Progenitor cell of endocrine pancreas (in vitro differentiated cells): ENCODE results near the gene ARHGEF2. TPM values are rescaled to one million over a fixed set of nuclear protein-coding genes. Genes with fewer than 3 reads are reported as not detected.

ENCODE experiments used
- DNase-seq: peaks from one replicate; pipeline ENCODE4 v3.0.0; 2021; ENCODE audit warnings: low spot score; ENCODE audit not compliant: unreplicated experiment
- H3K27ac Mint-ChIP-seq: 2 replicates; pipeline ENCODE4 v1.8.0; 2021; ENCODE audit warnings: mild to moderate bottlenecking, moderate library complexity, mixed read lengths
- H3K27me3 Mint-ChIP-seq: 2 replicates; pipeline ENCODE4 v1.8.0; 2021; ENCODE audit warnings: mixed read lengths
- H3K36me3 Mint-ChIP-seq: 2 replicates; pipeline ENCODE4 v1.8.0; 2022; ENCODE audit warnings: mixed read lengths; ENCODE audit not compliant: insufficient read depth
- H3K4me1 Mint-ChIP-seq: 2 replicates; pipeline ENCODE4 v1.8.0; 2021; ENCODE audit warnings: low read depth, mixed read lengths
- H3K4me3 Mint-ChIP-seq: 2 replicates; pipeline ENCODE4 v1.8.0; 2021; ENCODE audit warnings: low read depth, mild to moderate bottlenecking, moderate library complexity, mixed read lengths
- H3K9me3 Mint-ChIP-seq: 2 replicates; pipeline ENCODE4 v1.8.0; 2021; ENCODE audit warnings: low read depth, mixed read lengths
- microRNA-seq: library from miRNA; unstranded; fragments of <30 nt; microRNA quantifications from one replicate; pipeline ENCODE4 v1.1.0, GENCODE V29; 2020; ENCODE audit warnings: borderline number of aligned reads; ENCODE audit not compliant: unreplicated experiment
- total RNA-seq: library from RNA; stranded (reverse); gene quantifications from 2 replicates; pipeline ENCODE4 v1.2.1, GENCODE V29; 2021
- TF ChIP-seq, protein P1 (sequence below): fragments of 200-600 bp; sonication (generic); IDR thresholded peaks from one replicate; pipeline ENCODE4 v1.5.0; 2021; ENCODE audit warnings: antibody characterized with exemption, mild to moderate bottlenecking; ENCODE audit not compliant: unreplicated experiment

The ARHGEF2 gene
- total RNA-seq, 1 donor from 2014 or later, result 103 TPM

DNA sequence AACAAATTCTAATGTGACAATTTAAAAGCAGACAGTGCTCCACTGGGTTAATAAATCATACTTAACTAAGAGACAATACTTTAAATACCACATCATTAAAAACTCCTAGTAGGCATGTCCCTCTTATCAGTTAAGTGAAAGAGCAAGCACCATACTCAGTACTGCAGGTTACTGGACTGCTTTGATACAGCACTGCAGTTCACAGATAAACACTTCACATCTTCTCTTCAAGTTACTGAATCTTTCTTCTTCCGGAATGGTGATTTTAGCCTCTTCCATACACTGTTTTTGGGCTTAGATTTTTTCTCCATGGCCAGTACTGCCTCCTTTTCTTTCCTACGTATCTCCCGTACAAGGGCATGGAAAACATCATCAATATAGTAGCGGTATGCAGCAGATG, 78.2 kb downstream of the ARHGEF2 start:
- Mint-ChIP-seq H3K27ac (no peak overlapping the region), H3K27me3 (no peaks in the 10 kb centered on the region), H3K4me3 (no peak overlapping the region), H3K36me3 (peaks cover 26% of the 10 kb centered on the region), H3K4me1 (peaks cover 6% of the 10 kb centered on the region), H3K9me3 (no peaks in the 10 kb centered on the region)
- TF ChIP-seq, protein P1, sequence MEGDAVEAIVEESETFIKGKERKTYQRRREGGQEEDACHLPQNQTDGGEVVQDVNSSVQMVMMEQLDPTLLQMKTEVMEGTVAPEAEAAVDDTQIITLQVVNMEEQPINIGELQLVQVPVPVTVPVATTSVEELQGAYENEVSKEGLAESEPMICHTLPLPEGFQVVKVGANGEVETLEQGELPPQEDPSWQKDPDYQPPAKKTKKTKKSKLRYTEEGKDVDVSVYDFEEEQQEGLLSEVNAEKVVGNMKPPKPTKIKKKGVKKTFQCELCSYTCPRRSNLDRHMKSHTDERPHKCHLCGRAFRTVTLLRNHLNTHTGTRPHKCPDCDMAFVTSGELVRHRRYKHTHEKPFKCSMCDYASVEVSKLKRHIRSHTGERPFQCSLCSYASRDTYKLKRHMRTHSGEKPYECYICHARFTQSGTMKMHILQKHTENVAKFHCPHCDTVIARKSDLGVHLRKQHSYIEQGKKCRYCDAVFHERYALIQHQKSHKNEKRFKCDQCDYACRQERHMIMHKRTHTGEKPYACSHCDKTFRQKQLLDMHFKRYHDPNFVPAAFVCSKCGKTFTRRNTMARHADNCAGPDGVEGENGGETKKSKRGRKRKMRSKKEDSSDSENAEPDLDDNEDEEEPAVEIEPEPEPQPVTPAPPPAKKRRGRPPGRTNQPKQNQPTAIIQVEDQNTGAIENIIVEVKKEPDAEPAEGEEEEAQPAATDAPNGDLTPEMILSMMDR, result no peak
- DNase-seq, result no peak

DNA sequence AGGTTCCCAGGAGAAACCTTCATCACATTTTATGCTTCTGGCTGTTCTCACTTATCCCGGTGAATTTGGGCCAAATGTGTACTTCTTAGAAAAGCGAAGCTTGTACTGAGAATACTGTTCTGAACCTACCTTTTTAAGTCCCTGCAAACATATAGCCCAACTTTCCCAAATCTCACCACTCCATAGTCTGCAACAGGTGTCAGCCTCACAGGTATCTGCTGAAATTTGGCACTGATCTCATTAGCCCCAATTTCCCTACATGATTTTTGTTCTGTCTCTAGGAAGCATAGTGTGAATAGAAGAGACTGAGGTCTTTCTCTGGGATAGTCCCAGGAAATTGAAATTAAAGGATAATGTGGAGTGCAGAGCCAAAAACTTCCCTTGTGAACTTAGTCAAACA, 78.7 kb downstream of the ARHGEF2 start:
- no peak overlapping the region for H3K27ac Mint-ChIP-seq
- DNase-seq, result no peak
- H3K4me1 Mint-ChIP-seq, result peaks cover 6% of the 10 kb centered on the region
- H3K36me3 Mint-ChIP-seq, result peaks cover 26% of the 10 kb centered on the region
- H3K9me3 Mint-ChIP-seq, result no peaks in the 10 kb centered on the region
- no peak overlapping the region for H3K4me3 Mint-ChIP-seq
- TF ChIP-seq, protein P1, result no peak
- no peaks in the 10 kb centered on the region for H3K27me3 Mint-ChIP-seq

DNA sequence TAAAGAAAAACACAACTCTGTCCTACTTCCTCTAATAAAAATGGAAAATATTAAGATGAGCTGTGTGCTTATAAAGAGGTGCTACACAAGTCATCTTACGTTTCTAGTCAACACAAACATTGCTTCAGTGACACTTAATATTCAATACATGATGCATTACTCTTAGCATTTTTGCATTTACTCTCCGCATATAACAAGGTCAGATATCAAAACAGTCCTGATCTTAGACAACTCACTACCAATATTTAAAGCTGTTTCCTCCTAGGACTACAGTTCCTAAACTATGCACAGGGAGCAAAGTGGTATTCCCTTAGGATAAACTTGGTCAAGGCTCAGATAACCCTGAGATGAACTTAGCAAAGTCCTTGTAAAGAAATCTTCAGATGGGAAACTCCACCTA, 79.5 kb downstream of the ARHGEF2 start:
- TF ChIP-seq, protein P1, result no peak
- no peak for DNase-seq
- peaks cover 23% of the 10 kb centered on the region for H3K36me3 Mint-ChIP-seq
- H3K4me3 Mint-ChIP-seq, result no peak overlapping the region
- no peaks in the 10 kb centered on the region for H3K4me1 Mint-ChIP-seq
- no peak overlapping the region for H3K27ac Mint-ChIP-seq
- no peaks in the 10 kb centered on the region for H3K9me3 Mint-ChIP-seq
- H3K27me3 Mint-ChIP-seq, result no peaks in the 10 kb centered on the region

DNA sequence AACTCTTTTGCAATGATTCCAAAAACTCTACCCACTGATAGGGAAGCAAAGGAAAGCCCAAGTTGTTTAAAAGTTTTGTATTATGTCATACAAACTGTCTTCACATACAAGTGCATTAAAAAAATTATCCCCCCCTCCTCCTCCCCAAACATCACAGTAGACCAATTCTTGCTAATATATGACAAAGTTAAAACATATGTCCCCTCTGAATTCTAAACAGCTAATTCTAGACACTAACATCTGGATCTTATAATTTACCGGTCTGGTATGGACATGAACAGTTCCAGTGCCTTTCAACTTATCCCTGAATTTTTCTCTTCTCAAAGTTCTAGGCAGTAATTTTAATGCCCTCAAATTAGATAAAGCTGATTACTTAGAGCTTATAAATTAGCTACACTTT, 80.6 kb downstream of the ARHGEF2 start:
- TF ChIP-seq, protein P1, result no peak
- H3K36me3 Mint-ChIP-seq, result peaks cover 22% of the 10 kb centered on the region
- no peaks in the 10 kb centered on the region for H3K4me1 Mint-ChIP-seq
- no peaks in the 10 kb centered on the region for H3K9me3 Mint-ChIP-seq
- no peak for DNase-seq
- H3K4me3 Mint-ChIP-seq, result no peak overlapping the region
- no peaks in the 10 kb centered on the region for H3K27me3 Mint-ChIP-seq
- H3K27ac Mint-ChIP-seq, result no peak overlapping the region

Small RNA genes lying within 50 kb of the gene (microRNA-seq; reads per million reads assigned to microRNA genes)
- gene MIR6738, result not detected

Other genes starting within 250 kb of the ARHGEF2 start
- 69.4 and 73.2 TPM in 2 replicates for gene GON4L, start 121.3 kb downstream of the ARHGEF2 start, total RNA-seq
- 1.7 and 2.0 TPM in 2 replicates for gene SYT11, start 119.0 kb downstream of the ARHGEF2 start, total RNA-seq
- 28.3 and 30.1 TPM in 2 replicates for gene RIT1, start 67.2 kb downstream of the ARHGEF2 start, total RNA-seq
- gene KHDC4, start 44.1 kb downstream of the ARHGEF2 start, total RNA-seq, result 67.6 and 71.2 TPM in 2 replicates
- gene RXFP4, start 36.9 kb downstream of the ARHGEF2 start, total RNA-seq, result not detected in 2 replicates
- gene SSR2, start 42.4 kb upstream of the ARHGEF2 start, total RNA-seq, result 299 and 301 TPM in 2 replicates
- 94.2 and 97.8 TPM in 2 replicates for gene UBQLN4, start 75.3 kb upstream of the ARHGEF2 start, total RNA-seq
- 61.0 and 63.0 TPM in 2 replicates for gene LAMTOR2, start 76.2 kb upstream of the ARHGEF2 start, total RNA-seq
- gene RAB25, start 82.6 kb upstream of the ARHGEF2 start, total RNA-seq, result 93.8 and 99.1 TPM in 2 replicates
- 112 and 113 TPM in 2 replicates for gene MEX3A, start 103.9 kb upstream of the ARHGEF2 start, total RNA-seq
- 83.5 and 92.7 TPM in 2 replicates for gene LMNA, start 136.2 kb upstream of the ARHGEF2 start, total RNA-seq
- gene SEMA4A, start 175.0 kb upstream of the ARHGEF2 start, total RNA-seq, result 2.1 and 3.7 TPM in 2 replicates
- 14.3 and 20.4 TPM in 2 replicates for gene SLC25A44, start 215.6 kb upstream of the ARHGEF2 start, total RNA-seq
- 77.7 and 80.9 TPM in 2 replicates for gene PMF1, start 234.5 kb upstream of the ARHGEF2 start, total RNA-seq